Measurements from ENCODE around the gene SLIT1. TPM values are rescaled to one million over a fixed set of nuclear protein-coding genes. Genes with fewer than 3 reads are reported as not detected.

SLIT1 gene
- total RNA-seq, 1 donor from 2014 or later = 0.23 TPM

DNA sequence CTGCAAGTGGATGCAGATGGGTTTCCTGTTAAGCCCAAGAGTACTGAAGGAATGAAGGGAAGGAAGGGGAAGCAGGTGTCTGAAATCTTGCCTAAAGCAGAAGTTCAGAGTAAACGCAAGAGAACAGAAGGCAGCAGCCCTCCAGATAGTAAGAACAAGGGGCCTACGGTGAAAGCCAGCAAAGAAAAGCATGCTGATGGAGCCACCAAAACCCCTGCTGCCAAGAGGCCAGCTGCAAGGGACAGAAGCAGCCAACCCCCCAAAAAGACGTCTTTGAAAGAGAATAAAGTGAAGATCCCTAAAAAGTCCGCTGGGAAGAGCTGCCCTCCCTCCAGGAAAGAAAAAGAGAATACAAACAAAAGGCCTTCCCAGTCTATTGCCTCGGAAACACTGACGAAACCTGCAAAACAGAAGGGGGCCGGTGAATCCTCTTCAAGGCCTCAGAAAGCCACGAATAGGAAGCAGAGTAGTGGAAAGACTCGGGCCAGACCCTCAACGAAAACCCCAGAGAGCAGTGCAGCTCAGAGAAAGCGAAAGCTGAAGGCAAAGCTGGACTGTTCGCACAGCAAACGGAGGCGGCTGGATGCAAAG is 201.1 kb downstream of the SLIT1 start:
- FAIRE-seq (no peak), DNase-seq (ENCODE audit: low read depth) (no peak)
- Mint-ChIP-seq H3K4me3 (ENCODE audit: unreplicated experiment) (no peak overlapping the region), H3K27ac (ENCODE audit: unreplicated experiment) (no peak overlapping the region), H3K9me3 (ENCODE audit: unreplicated experiment) (no peaks in the 10 kb centered on the region), H3K4me1 (ENCODE audit: low read depth, unreplicated experiment) (peaks cover 10% of the 10 kb centered on the region), H3K27me3 (ENCODE audit: low read depth, unreplicated experiment) (no peaks in the 10 kb centered on the region), H3K36me3 (ENCODE audit: low read depth, unreplicated experiment) (peaks cover 24% of the 10 kb centered on the region)
- TF ChIP-seq, protein P1, sequence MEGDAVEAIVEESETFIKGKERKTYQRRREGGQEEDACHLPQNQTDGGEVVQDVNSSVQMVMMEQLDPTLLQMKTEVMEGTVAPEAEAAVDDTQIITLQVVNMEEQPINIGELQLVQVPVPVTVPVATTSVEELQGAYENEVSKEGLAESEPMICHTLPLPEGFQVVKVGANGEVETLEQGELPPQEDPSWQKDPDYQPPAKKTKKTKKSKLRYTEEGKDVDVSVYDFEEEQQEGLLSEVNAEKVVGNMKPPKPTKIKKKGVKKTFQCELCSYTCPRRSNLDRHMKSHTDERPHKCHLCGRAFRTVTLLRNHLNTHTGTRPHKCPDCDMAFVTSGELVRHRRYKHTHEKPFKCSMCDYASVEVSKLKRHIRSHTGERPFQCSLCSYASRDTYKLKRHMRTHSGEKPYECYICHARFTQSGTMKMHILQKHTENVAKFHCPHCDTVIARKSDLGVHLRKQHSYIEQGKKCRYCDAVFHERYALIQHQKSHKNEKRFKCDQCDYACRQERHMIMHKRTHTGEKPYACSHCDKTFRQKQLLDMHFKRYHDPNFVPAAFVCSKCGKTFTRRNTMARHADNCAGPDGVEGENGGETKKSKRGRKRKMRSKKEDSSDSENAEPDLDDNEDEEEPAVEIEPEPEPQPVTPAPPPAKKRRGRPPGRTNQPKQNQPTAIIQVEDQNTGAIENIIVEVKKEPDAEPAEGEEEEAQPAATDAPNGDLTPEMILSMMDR (IDR thresholded peaks at IDR 0.05; ENCODE audit: insufficient read depth, low read depth, low read length) = no peak
- Histone ChIP-seq H3K4me2 (ENCODE audit: low read length) (peak overlapping the region; percentile 54), H3K79me2 (ENCODE audit: insufficient read depth, low read length) (no peaks in the 10 kb centered on the region), H3K27ac (ENCODE audit: low read depth, low read length) (no peak overlapping the region), H3K9me3 (ENCODE audit: insufficient read depth, low read depth, low read length) (no peaks in the 10 kb centered on the region), H4K20me1 (ENCODE audit: insufficient read depth, low read length) (no peaks in the 10 kb centered on the region), H3K36me3 (ENCODE audit: insufficient read depth, low read length) (peaks cover 7% of the 10 kb centered on the region), H3K27me3 (ENCODE audit: insufficient read depth, low read length) (no peaks in the 10 kb centered on the region), H3K9ac (ENCODE audit: low read length) (no peak overlapping the region), H3K4me1 (ENCODE audit: insufficient read depth, low read length) (peaks cover 4% of the 10 kb centered on the region), H3K4me3 (ENCODE audit: insufficient read depth, low read depth, low read length) (no peak overlapping the region), H2AFZ (ENCODE audit: low read depth, low read length) (no peak overlapping the region)

DNA sequence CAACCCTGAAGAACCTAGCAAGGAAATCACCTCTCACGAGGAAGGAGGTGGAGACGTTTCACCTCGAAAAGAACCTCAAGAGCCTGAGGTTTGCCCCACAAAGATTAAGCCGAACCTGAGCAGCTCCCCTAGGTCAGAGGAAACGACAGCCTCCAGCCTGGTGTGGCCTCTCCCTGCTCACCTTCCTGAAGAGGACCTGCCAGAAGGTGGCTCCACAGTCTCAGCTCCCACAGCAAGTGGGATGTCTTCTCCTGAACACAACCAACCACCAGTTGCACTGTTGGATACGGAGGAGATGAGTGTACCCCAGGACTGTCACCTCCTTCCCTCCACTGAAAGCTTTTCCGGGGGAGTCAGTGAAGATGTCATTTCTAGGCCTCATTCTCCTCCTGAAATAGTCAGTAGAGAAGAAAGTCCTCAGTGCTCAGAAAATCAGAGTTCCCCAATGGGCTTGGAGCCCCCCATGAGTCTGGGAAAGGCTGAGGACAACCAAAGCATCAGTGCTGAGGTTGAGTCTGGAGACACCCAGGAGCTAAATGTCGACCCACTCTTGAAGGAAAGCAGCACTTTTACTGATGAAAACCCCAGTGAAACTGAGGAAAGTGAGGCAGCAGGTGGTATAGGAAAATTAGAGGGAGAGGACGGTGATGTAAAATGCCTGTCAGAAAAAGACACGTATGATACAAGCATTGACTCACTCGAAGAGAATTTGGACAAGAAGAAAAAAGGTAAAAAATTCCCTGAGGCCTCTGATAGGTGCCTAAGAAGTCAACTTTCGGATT is 203.4 kb downstream of the SLIT1 start:
- no peak for TF ChIP-seq EZH2 (IDR thresholded peaks at IDR 0.05; ENCODE audit: insufficient read depth, low read length)
- TF ChIP-seq, protein P1 (IDR thresholded peaks at IDR 0.05; ENCODE audit: insufficient read depth, low read depth, low read length) = no peak
- Histone ChIP-seq H3K9me3 (ENCODE audit: insufficient read depth, low read depth, low read length) (no peaks in the 10 kb centered on the region), H3K9ac (ENCODE audit: low read length) (no peak overlapping the region), H3K4me1 (ENCODE audit: insufficient read depth, low read length) (no peaks in the 10 kb centered on the region), H3K27ac (ENCODE audit: low read depth, low read length) (no peak overlapping the region), H4K20me1 (ENCODE audit: insufficient read depth, low read length) (no peaks in the 10 kb centered on the region), H3K79me2 (ENCODE audit: insufficient read depth, low read length) (no peaks in the 10 kb centered on the region), H3K4me2 (ENCODE audit: low read length) (no peak overlapping the region), H2AFZ (ENCODE audit: low read depth, low read length) (no peak overlapping the region), H3K4me3 (ENCODE audit: insufficient read depth, low read depth, low read length) (no peak overlapping the region), H3K36me3 (ENCODE audit: insufficient read depth, low read length) (peaks cover 7% of the 10 kb centered on the region), H3K27me3 (ENCODE audit: insufficient read depth, low read length) (no peaks in the 10 kb centered on the region)
- H3K4me3 Mint-ChIP-seq (ENCODE audit: unreplicated experiment) = no peak overlapping the region
- peaks cover 3% of the 10 kb centered on the region for H3K4me1 Mint-ChIP-seq (ENCODE audit: low read depth, unreplicated experiment)
- H3K9me3 Mint-ChIP-seq (ENCODE audit: unreplicated experiment) = no peaks in the 10 kb centered on the region
- H3K36me3 Mint-ChIP-seq (ENCODE audit: low read depth, unreplicated experiment) = peaks cover 23% of the 10 kb centered on the region
- no peak overlapping the region for H3K27ac Mint-ChIP-seq (ENCODE audit: unreplicated experiment)
- no peak for DNase-seq (ENCODE audit: low read depth)
- FAIRE-seq = no peak
- no peaks in the 10 kb centered on the region for H3K27me3 Mint-ChIP-seq (ENCODE audit: low read depth, unreplicated experiment)

DNA sequence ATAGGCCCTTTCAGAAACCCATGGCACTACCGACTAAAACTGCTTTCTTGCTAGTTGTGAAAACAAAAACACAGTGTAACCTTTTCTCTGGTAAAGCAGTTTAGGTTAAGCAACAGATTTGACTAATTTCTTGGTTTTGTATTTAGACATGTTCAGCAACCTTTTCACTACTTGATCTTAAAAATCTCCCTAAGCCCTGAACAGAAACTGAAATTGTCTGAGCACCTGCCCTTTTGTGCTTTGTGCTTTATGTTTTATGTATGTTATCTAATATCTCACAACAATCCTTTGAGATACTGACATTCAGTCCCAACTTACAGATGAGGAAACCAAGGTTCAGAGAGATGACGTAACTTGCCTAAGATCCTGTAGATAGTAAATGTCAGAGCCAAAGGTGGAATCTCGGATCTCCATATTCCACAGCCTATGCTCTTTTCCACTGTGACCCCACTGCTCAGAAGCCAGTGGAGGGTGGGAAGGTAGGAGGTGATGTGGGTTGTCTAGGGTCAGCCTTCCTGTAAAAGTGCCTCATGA is 207.1 kb downstream of the SLIT1 start:
- DNase-seq (ENCODE audit: low read depth) = no peak
- Mint-ChIP-seq H3K27me3 (ENCODE audit: low read depth, unreplicated experiment) (no peaks in the 10 kb centered on the region), H3K4me3 (ENCODE audit: unreplicated experiment) (no peak overlapping the region), H3K4me1 (ENCODE audit: low read depth, unreplicated experiment) (peaks cover 3% of the 10 kb centered on the region), H3K36me3 (ENCODE audit: low read depth, unreplicated experiment) (peaks cover 23% of the 10 kb centered on the region), H3K9me3 (ENCODE audit: unreplicated experiment) (no peaks in the 10 kb centered on the region), H3K27ac (ENCODE audit: unreplicated experiment) (no peak overlapping the region)
- Histone ChIP-seq H3K9me3 (ENCODE audit: insufficient read depth, low read depth, low read length) (no peaks in the 10 kb centered on the region), H4K20me1 (ENCODE audit: insufficient read depth, low read length) (no peaks in the 10 kb centered on the region), H3K4me2 (ENCODE audit: low read length) (no peak overlapping the region), H3K27ac (ENCODE audit: low read depth, low read length) (no peak overlapping the region), H3K27me3 (ENCODE audit: insufficient read depth, low read length) (no peaks in the 10 kb centered on the region), H2AFZ (ENCODE audit: low read depth, low read length) (no peak overlapping the region), H3K79me2 (ENCODE audit: insufficient read depth, low read length) (no peaks in the 10 kb centered on the region), H3K9ac (ENCODE audit: low read length) (no peak overlapping the region), H3K4me1 (ENCODE audit: insufficient read depth, low read length) (no peaks in the 10 kb centered on the region), H3K36me3 (ENCODE audit: insufficient read depth, low read length) (peaks cover 7% of the 10 kb centered on the region), H3K4me3 (ENCODE audit: insufficient read depth, low read depth, low read length) (no peak overlapping the region)
- no peak for TF ChIP-seq EZH2 (IDR thresholded peaks at IDR 0.05; ENCODE audit: insufficient read depth, low read length)
- TF ChIP-seq, protein P1 (IDR thresholded peaks at IDR 0.05; ENCODE audit: insufficient read depth, low read depth, low read length) = no peak
- no peak for FAIRE-seq
